ENCODE data around the gene ULBP2.
"Not testable (repeated sequence)": the region's sequence is repeated elsewhere in the genome, so short reads cannot be mapped to it uniquely, and the experiment has no call there.

The ULBP2 gene

DNA sequence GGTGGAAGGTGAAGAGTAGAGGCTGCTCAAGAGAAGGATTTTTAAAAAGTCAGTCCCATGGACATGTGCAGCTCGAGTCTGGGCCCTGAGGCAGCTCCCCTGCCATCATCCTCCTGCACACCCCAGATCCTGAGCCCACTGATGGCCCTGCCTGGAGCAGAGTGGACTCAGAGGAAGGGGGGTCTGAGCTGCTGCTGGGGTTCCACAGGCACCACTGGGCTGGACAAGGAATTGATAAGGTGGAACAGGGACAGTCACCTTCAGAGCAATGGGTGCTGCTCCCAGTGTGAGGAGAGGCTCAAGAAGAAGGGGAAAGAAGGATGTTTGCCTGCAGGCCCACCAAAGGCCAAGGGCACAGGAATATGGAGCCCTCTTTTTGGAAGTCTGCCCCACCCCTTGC lies 6.2 kb downstream of the ULBP2 start:
- Histone ChIP-seq H3K4me3 (no peak overlapping the region), H3K27ac (no peak overlapping the region)
- DNase-seq (ENCODE audit: low spot score): peak; percentile 38
- TF ChIP-seq CTCF (IDR thresholded peaks at IDR 0.05): no peak

DNA sequence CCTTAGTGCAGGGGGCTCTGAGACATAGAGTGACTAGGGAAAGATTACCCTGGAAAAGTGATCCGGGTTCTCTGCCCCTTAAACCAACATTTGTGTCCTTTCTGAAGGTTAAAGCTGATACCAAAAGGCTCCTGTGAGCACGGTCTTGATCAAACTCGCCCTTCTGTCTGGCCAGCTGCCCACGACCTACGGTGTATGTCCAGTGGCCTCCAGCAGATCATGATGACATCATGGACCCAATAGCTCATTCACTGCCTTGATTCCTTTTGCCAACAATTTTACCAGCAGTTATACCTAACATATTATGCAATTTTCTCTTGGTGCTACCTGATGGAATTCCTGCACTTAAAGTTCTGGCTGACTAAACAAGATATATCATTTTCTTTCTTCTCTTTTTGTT lies 6.8 kb downstream of the ULBP2 start:
- TF ChIP-seq CTCF (IDR thresholded peaks at IDR 0.05): no peak
- Histone ChIP-seq H3K27ac (no peak overlapping the region), H3K4me3 (no peak overlapping the region)
- DNase-seq (ENCODE audit: low spot score): peak; percentile 16

- TF ChIP-seq CTCF (IDR thresholded peaks at IDR 0.05): no peak
- H3K27ac ChIP-seq: no peak overlapping the region
- H3K4me3 ChIP-seq: no peak overlapping the region
- DNase-seq (ENCODE audit: low spot score): peak; percentile 52
Observed at GRCh38 chr6:149950423-149950822, 8.6 kb downstream of the ULBP2 start.

DNA sequence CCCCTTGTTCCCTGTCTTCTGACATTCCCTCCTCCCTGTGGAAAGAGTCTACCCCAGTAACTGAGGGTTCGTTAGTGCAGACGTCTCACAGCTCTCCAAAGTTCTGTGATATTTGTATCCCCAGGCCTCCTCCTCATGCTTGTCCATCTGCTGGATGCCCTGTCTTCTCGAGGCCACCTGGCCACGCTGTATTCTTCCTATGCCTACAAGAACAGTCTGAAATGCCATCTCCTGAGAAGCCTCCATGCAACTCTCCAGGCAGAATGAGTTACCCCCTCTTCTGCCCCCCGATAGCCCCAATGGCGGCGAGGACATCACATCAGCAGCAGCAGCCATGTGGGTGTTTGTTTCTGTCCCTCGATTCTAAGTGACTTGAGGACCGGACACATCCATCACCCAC lies 9.3 kb downstream of the ULBP2 start:
- TF ChIP-seq CTCF (IDR thresholded peaks at IDR 0.05): no peak
- no peak overlapping the region for H3K4me3 ChIP-seq
- DNase-seq (ENCODE audit: low spot score): peak; percentile 21
- no peak overlapping the region for H3K27ac ChIP-seq

DNA sequence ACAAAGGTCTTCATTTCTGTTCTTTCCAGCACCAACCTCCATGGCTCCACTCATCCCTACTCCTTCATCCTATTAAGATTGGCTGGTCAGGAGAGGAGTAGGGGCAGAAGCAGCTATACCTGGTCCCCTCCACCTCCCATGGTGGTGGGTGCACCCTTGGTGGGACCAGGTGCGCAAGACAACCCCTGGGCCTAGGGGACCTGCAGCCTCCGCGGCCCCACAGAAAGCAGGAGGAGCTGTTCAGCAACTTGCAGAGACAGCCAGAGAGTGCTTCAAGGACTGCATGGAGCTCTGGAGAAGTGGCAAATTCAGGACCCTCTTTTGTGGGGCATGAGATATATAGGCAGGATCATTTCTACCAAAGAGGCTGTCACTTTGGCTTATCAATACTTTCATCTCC lies 9.8 kb downstream of the ULBP2 start:
- Histone ChIP-seq H3K27ac (no peak overlapping the region), H3K4me3 (no peak overlapping the region)
- DNase-seq (ENCODE audit: low spot score): peak; percentile 63
- TF ChIP-seq CTCF (IDR thresholded peaks at IDR 0.05): no peak

- peak; percentile 22 for DNase-seq (ENCODE audit: low spot score)
- not testable (repeated sequence) for H3K27ac ChIP-seq, H3K4me3 ChIP-seq
Observed at GRCh38 chr6:149953390-149953789, 11.6 kb downstream of the ULBP2 start.

DNA sequence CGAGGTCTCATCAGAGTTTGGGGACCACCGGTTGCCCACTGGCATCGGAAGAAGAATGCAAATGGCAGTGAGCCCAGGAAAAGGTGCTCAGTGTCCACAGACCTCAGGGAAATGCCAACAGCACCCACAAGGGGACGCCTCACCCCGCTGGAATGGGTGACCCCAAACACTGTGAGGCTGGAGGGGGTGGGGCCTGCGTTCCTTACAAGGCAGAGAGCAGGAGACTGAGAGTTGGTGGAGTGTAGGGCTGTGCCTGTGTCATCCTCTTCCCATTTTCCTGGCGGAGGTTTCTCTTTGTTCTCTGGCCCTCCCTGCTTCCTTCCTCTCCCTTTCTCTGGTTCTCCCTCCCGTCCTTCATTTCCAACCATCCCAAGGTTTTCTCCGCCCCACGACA lies 12.1 kb downstream of the ULBP2 start:
- not testable (repeated sequence) for H3K4me3 ChIP-seq; H3K27ac ChIP-seq; DNase-seq (ENCODE audit: low spot score)

GRCh38 chr6:149954328-149954983 lies 12.6 kb downstream of the ULBP2 start:
- H3K27ac ChIP-seq, H3K4me3 ChIP-seq: not testable (repeated sequence)
- DNase-seq (ENCODE audit: low spot score): peak; percentile 33

- not testable (repeated sequence) for H3K4me3 ChIP-seq; H3K27ac ChIP-seq; DNase-seq (ENCODE audit: low spot score)
Observed at GRCh38 chr6:149954984-149955653, 13.3 kb downstream of the ULBP2 start.

GRCh38 chr6:149955654-149956317 lies 14.0 kb downstream of the ULBP2 start:
- DNase-seq (ENCODE audit: low spot score): peak; percentile 56
- not testable (repeated sequence) for H3K27ac ChIP-seq

GRCh38 chr6:149958124-149958523 lies 16.3 kb downstream of the ULBP2 start:
- H3K27ac ChIP-seq; H3K4me3 ChIP-seq; DNase-seq (ENCODE audit: low spot score): not testable (repeated sequence)

More at GRCh38 chr6:149955654-149956317, 14.0 kb downstream of the ULBP2 start:
- not testable (repeated sequence) for H3K4me3 ChIP-seq

DNA sequence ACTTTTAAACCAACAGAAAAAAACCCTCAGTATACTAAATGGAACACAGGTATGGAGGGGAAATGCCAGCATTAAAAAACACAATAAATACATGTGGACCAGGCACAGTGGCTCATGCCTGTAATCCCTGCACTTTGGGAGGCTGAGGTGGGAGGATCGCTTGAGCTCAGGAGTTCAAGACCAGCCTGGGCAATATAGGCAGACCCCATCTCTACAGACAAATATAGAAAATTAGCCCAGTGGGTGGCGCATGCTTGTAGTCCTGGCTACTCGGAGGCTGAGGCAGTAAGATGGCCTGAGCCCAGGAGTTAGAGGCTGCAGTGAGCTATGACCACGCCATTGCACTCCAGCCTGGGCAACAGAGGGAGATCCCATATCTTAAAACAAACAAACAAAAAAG lies 18.0 kb downstream of the ULBP2 start:
- DNase-seq (ENCODE audit: low spot score); H3K27ac ChIP-seq; H3K4me3 ChIP-seq: not testable (repeated sequence)
